Measurements from ENCODE around the gene PNPLA1. TPM values are rescaled to one million over a fixed set of nuclear protein-coding genes. Genes with fewer than 3 reads are reported as not detected.

PNPLA1 gene
- total RNA-seq, 1 experiment from 2014 or later: 0.10 TPM

DNA sequence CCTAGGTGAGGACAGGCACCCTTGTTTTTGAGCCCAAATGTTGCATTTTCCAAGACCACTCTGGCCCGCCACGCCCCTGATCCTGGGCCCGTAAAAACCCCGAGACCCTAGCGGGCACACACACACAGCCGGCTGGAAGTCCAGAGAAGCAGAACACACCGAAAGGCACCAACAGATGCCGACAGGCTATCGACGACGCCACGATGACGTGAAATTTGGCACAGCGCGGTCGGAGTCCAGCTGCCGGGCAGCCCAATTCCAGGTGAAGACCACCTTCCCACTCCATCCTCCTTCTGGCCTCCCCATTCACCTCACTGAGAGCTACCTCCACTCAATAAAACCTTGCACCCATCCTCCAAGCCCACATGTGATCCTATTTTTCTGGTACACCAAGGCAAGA, 34.0 kb upstream of the PNPLA1 start:
- Histone ChIP-seq H3K9me2 (ENCODE audit: insufficient read depth) (no peaks in the 10 kb centered on the region), H3K4me3 (replicated peaks in 1 of 2; ENCODE audit: low read depth in 1 of 2, low read length in 2 of 2) (no peak overlapping the region), H3K4me2 (ENCODE audit: low read length) (no peak overlapping the region), H3K79me2 (ENCODE audit: insufficient read depth, low read length) (no peaks in the 10 kb centered on the region), H3K9me3 (ENCODE audit: control insufficient read depth in 1 of 2, insufficient read depth in 1 of 2, low read depth in 1 of 2, low read length in 2 of 2) (no peaks in the 10 kb centered on the region), H3K27me3 (ENCODE audit: insufficient read depth, low read length) (no peaks in the 10 kb centered on the region), H4K20me1 (ENCODE audit: insufficient read depth) (no peaks in the 10 kb centered on the region), H3K4me1 (ENCODE audit: control insufficient read depth in 1 of 2, insufficient read depth in 2 of 2, low read length in 2 of 2) (no peaks in the 10 kb centered on the region), H3K36me3 (ENCODE audit: control insufficient read depth in 1 of 2, insufficient read depth in 2 of 2, low read length in 2 of 2) (no peaks in the 10 kb centered on the region; a peak in 1 of 4 replicates), H3K27ac (ENCODE audit: low read depth, low read length) (no peak overlapping the region), H2AFZ (ENCODE audit: low read depth, low read length, poor library complexity, severe bottlenecking) (no peak overlapping the region), H3K9ac (ENCODE audit: low read length) (no peak overlapping the region)
- intact Hi-C loops (cut with micrococcal nuclease): no loop called here
- DNase-seq (ENCODE audit: low read depth, low spot score) (no peak), ATAC-seq (no peak)
- ChIA-PET POLR2A (no interaction called here), CTCF (no interaction called here), RAD21 (ENCODE audit: low non-redundant PET in 1 of 2, low total read pairs in 2 of 2, uncharacterized antibody in 2 of 2, unreplicated experiment in 2 of 2) (no interaction called here)
- TF ChIP-seq YY1 (IDR thresholded peaks at IDR 0.05; ENCODE audit: extremely low read depth, insufficient replicate concordance, low read depth, low read length) (no peak), SIN3A (IDR thresholded peaks at IDR 0.05; ENCODE audit: low read depth) (no peak), SRF (IDR thresholded peaks at IDR 0.05; ENCODE audit: low read depth) (no peak), TCF7L2 (IDR thresholded peaks at IDR 0.05; ENCODE audit: borderline replicate concordance, extremely low read depth, insufficient read depth, insufficient read length) (no peak), CBX3 (IDR thresholded peaks at IDR 0.05; ENCODE audit: low read depth) (no peak)
- TF ChIP-seq, protein P1, sequence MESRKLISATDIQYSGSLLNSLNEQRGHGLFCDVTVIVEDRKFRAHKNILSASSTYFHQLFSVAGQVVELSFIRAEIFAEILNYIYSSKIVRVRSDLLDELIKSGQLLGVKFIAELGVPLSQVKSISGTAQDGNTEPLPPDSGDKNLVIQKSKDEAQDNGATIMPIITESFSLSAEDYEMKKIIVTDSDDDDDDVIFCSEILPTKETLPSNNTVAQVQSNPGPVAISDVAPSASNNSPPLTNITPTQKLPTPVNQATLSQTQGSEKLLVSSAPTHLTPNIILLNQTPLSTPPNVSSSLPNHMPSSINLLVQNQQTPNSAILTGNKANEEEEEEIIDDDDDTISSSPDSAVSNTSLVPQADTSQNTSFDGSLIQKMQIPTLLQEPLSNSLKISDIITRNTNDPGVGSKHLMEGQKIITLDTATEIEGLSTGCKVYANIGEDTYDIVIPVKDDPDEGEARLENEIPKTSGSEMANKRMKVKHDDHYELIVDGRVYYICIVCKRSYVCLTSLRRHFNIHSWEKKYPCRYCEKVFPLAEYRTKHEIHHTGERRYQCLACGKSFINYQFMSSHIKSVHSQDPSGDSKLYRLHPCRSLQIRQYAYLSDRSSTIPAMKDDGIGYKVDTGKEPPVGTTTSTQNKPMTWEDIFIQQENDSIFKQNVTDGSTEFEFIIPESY (IDR thresholded peaks at IDR 0.05; ENCODE audit: extremely low read depth, insufficient replicate concordance, low read length): no peak
- TF ChIP-seq, protein P2, sequence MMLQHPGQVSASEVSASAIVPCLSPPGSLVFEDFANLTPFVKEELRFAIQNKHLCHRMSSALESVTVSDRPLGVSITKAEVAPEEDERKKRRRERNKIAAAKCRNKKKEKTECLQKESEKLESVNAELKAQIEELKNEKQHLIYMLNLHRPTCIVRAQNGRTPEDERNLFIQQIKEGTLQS (IDR thresholded peaks at IDR 0.05): no peak
- BruUV-seq (replicated peaks): no TSS peak

DNA sequence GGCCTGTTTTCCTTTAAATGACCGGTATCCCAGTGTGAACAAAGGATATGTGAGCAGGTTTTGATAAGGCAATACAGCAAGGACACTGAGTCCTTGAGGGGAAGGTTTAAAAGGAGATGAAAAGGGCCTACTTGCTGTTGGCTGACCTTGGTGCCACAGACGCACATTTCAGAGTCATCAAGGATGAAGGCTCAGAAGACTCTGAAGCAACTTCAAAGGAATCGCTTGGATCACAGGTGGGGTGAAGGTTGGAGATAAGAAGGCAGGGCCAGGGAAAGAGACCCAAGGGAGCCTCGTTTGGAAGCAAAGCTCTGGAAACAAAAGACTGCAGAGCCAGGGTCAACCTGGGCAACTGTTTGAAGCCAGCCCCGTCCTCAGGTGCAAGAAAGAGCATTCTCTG, 30.1 kb upstream of the PNPLA1 start:
- ChIA-PET CTCF (no interaction called here), POLR2A (no interaction called here), RAD21 (ENCODE audit: low non-redundant PET in 1 of 2, low total read pairs in 2 of 2, uncharacterized antibody in 2 of 2, unreplicated experiment in 2 of 2) (no interaction called here)
- Histone ChIP-seq H3K27me3 (ENCODE audit: insufficient read depth, low read length) (no peaks in the 10 kb centered on the region), H3K4me3 (replicated peaks in 1 of 2; ENCODE audit: low read depth in 1 of 2, low read length in 2 of 2) (no peak overlapping the region), H3K9me2 (ENCODE audit: insufficient read depth) (no peaks in the 10 kb centered on the region), H3K9ac (ENCODE audit: low read length) (no peak overlapping the region), H3K36me3 (ENCODE audit: control insufficient read depth in 1 of 2, insufficient read depth in 2 of 2, low read length in 2 of 2) (no peaks in the 10 kb centered on the region), H3K79me2 (ENCODE audit: insufficient read depth, low read length) (no peaks in the 10 kb centered on the region), H3K9me3 (ENCODE audit: control insufficient read depth in 1 of 2, insufficient read depth in 1 of 2, low read depth in 1 of 2, low read length in 2 of 2) (no peaks in the 10 kb centered on the region), H3K27ac (ENCODE audit: low read depth, low read length) (no peak overlapping the region), H2AFZ (ENCODE audit: low read depth, low read length, poor library complexity, severe bottlenecking) (no peak overlapping the region), H4K20me1 (ENCODE audit: insufficient read depth) (no peaks in the 10 kb centered on the region), H3K4me1 (ENCODE audit: control insufficient read depth in 1 of 2, insufficient read depth in 2 of 2, low read length in 2 of 2) (peaks cover 0 to 5% of the 10 kb centered on the region in 2 experiments; a peak in 2 of 4 replicates), H3K4me2 (ENCODE audit: low read length) (no peak overlapping the region)
- no TSS peak for BruUV-seq (replicated peaks)
- intact Hi-C loops (cut with micrococcal nuclease): no loop called here
- TF ChIP-seq CBX3 (IDR thresholded peaks at IDR 0.05; ENCODE audit: low read depth): no peak
- TF ChIP-seq TCF7L2 (IDR thresholded peaks at IDR 0.05; ENCODE audit: borderline replicate concordance, extremely low read depth, insufficient read depth, insufficient read length): peak; percentile 100
- no peak for DNase-seq (ENCODE audit: low read depth, low spot score)
- no peak for ATAC-seq

Data from HCT116 (cell line).